ENCODE measurements around the gene PDE1C.

DNA sequence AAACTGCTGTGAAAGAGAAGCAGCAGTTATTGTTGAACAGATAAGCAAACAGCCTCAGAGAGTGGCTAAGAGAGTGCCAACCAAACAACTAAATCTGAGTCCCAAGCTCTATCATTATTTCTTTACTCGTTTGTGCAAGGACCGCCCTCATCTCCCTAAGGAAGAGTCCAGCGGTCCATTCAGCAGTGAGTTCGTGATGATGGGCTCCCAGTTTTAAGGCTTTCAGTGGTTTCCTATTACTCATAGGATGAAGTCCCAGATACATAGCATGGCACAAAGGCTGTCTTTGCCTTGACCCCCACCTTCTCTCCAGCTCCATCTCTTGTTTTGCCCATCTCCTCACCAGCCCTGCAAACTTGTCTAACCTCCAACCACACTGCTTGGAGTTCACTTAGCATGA, 24.3 kb upstream of the PDE1C start:
- TF ChIP-seq CTCF (IDR thresholded peaks at IDR 0.05; ENCODE audit: low read depth, low read length) (no peak), POLR2A (IDR thresholded peaks at IDR 0.05; ENCODE audit: extremely low read depth, insufficient read length) (no peak), MYC (IDR thresholded peaks at IDR 0.05; ENCODE audit: low read depth, low read length) (no peak)

Measured in NB4 (cell line).